ENCODE data around the gene NFKBIL1.

DNA sequence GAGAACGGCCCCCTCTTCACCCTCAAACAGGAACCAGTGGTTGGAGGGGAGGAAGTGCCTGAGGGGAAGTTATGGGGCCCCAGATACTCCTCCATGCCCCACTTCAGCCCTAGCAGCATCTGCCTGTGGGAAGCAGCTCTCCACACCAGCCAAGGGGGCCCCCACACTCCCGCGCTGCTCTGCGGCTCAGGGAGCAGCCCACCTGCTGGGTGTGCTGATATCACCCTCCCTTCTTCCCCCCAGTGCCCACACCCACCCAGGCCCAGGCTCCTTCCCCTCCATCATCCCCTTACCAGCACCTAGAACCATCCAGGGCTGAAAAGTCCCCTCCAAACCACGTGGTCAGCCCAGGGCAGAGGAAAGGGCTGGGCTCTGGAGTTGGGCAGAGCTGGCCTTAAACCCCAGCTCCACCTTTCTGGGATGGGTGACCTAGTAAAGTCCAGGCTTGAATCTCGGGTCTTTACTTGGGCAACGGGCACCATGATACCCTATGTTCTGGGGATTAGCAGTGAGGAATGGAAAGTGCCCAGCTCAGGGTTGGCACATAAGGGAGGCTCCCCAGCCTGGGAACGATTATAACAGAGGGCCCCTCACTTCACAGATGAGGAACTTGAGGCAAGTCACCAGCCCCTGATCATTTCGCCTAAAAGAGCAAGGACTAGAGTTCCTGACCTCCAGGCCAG lies 39.3 kb downstream of the NFKBIL1 start:
- TF ChIP-seq CTCF (IDR thresholded peaks at IDR 0.05; ENCODE audit: low read depth, low read length): no peak
- TF ChIP-seq EZH2phosphoT487 (IDR thresholded peaks at IDR 0.05; ENCODE audit: low read depth): no peak

All from OCI-LY3 (cell line).